NCI-H2227 treated with DMSO at 0.1 percent for 48 hours (cell line): ENCODE results near the gene HMGA1.

Experiments
- DNase-seq: peaks from one replicate; lab custom pipeline; 2025; lab: John Stamatoyannopoulos, UW

The HMGA1 gene

GRCh38 chr6:34236443-34237315, at the start of gene HMGA1:
Gene HMGA1, plus strand, starts transcription at chr6:34236873. Its CDS starts 3,908 bp downstream, at chr6:34240781.
- DNase-seq: peak; percentile 82

- no peak for DNase-seq
Measured at GRCh38 chr6:34189806-34190503, 46.7 kb upstream of the HMGA1 start.

GRCh38 chr6:34190504-34191122, 46.1 kb upstream of the HMGA1 start:
- no peak for DNase-seq

DNA sequence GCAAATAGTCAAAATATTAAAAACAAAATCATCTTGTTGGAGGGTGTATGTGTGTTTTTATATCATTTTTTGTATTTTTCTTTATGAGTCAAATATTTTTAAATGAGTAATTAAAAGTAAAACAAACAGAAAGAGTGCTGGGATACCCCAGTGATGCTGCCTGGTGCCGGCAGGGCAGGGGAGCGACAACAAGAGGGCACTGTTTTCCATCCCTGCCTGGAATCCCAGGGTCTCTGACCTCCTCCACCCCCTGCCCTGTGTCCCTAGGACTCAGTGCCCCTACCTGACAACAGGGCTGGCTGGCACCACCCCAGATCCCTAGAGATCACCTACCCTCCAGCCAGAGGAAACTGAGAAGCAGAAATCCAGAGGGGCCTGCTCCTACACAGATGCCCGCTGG, 41.9 kb upstream of the HMGA1 start:
- DNase-seq: no peak

- no peak for DNase-seq
Measured at GRCh38 chr6:34195726-34196115, 41.0 kb upstream of the HMGA1 start.

DNA sequence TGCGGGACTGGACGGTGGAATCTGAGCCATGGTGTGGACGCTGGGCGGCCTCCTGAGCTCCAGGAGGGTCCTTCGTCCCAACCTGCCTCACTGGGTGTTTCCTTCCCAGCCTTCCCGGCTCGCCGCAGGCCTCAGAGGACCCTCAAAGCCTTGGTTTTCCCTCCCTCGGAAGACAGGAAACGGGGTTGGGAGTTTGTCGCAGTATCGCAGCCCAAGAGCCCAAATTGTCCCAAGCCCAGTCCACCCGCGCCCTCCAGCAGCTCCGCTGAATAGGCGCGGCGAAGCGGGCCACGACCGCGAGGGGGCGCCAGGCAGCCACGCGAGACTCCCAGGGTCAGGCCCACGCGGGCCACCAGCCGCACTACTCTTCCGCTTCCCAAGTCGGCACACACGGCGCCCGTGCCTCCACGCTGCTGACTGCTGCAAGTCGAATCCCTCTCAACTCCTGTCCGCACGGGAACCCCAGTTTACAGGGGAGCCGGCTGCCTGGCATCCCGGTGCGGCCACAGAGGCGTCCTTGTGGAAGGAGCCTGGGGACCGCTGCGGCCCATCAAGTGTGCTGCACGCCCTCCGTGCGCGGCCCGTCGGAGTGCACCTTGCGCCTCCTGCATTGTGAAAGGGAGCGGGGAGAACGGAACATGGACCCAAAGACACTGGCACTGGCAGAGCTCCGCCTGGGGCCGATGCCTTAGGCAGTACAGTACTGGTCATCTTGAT, 40.4 kb upstream of the HMGA1 start:
- no peak for DNase-seq

DNA sequence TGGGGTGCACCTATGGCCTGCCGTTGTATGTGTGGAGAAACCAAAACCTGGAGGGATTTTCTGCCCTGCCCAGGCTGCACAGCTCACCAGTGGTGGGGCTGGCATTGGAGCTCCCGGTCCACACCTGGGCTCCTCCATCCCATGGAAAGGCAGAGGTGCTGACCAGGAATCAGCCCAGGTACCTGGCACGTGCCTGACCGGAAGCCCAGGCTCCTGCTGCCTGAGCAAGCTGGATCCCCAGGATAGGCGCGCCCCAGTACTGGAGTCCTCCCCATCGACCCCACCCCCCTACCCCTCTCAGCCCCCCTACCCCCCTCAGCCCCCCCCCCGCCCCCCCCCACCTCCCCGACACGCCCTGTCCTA, 39.9 kb upstream of the HMGA1 start:
- DNase-seq: no peak

DNA sequence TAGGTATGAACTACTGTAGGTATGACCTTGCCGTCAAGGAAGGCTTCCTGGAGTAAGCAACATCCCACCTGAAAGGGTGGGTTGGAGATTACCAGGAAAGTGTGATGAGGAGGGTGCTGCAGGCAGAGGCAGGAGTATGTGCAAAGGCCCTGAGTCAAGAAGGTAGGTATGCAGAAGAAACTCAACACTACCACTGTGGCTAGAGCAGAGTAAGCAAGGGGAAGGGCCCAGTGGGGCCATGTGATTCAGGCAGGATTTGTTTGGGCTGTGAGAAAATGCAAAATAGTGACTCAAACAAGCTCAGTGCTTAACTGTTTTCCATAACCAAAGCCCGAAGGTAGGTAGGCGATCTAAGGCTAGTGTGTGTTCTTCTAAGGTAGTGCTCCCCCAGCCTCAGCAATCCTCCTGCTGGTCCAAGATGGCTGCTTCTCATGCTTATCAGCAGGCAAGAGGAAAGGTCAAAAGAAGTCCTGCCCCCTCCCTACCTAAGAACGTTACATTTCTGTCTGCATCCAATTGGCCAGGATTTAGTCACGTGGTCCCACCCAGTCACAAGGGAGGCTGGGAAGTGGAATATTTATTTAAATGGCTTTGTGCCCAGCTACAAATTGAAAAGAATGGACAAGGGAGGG, 36.2 kb upstream of the HMGA1 start:
- no peak for DNase-seq

DNA sequence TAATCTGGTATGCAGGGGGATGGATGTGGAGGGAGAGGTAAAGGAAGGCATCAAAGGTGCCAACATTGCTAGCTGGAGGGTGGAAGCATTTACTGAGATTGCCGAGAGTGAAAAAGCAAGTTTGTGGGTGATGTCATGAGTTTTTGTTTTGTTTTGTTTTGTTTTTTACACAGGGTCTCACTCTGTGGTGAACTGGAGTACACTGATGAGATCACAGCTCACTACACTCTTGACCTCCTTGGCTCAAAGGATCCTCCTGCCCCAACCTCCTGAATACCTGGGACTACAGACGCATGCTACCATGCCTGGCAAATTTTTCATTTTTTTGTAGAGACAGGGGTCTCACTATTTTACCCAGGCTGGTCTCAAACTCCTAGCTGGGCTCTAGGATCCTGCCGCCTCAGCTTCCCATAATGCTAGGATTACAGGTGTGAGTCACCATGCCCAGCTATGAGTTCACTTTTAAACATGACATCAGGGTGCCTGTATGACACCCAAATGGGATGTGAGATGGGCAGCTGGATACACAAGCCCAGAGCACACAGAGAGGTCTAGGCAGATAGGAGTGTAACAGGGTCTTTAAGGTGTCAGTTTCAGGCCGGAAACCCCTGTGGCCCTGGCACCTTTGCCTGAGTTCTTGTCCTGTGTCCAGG, 35.1 kb upstream of the HMGA1 start:
- no peak for DNase-seq

DNA sequence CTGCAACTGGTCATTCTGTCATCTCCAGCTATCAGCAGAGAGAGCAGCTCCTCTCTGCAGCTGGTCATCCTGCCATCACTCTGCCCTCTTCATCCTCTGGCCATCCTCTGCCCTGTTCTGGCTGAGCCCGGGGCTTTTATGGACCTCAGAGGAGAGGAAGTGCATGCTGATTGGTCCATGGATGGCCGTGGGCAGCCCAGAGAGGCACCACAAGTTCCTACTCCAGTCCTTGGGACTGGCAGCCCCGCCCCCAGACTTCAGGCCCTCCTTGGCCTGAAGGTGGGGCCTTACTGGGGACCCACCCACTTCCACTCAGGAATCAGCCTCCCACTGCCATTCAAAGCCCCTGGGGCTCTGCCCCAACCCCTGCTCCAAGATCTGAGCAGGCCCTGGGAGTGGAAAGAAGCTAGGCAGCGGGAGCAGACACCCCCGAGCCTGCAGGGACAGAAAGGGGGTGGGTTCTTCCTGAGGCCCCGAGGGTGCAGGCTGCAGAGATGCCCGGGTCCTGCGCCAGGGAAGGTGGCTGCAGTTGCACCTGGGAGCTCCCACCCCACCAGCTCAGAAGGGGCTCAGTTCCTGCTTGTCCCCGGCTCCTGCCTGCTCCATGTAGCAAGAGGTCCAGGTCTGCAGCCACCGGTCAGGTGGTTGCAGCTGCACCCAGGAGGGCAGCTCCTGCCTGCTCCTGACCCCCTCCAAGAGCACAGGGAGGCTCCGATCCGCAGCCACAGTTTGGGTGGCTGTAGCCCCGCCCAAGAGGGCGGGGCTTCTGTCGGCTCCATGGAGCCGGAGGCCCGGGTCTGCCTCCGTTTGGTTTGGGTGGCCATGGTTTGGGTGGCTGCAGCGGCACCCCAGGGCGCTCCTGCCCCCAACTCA, 34.1 kb upstream of the HMGA1 start:
- no peak for DNase-seq

- DNase-seq: no peak
Measured at GRCh38 chr6:34204693-34205092, 32.0 kb upstream of the HMGA1 start.

DNA sequence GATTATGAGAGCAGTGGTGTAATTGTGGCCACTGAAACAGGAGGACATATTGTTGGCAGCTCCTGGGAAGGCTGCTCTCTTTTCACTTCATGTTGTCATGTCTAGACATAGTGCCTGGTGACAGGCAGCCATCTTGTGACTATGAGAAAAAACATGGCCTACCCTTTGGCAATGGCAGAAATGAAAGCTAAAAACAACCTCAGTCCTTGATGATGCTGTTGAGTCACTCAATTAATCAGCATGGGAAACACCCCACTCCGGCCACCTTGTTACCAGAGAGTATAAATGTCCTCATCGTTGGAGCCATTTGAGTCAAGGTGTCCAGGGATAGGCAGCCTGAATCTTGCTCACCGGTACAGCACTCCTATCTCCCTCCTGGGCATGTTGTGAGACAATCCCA, 31.2 kb upstream of the HMGA1 start:
- DNase-seq: no peak

GRCh38 chr6:34205916-34206315, 30.8 kb upstream of the HMGA1 start:
- no peak for DNase-seq

GRCh38 chr6:34206726-34207125, 29.9 kb upstream of the HMGA1 start:
- no peak for DNase-seq

- no peak for DNase-seq
Measured at GRCh38 chr6:34207695-34208443, 28.8 kb upstream of the HMGA1 start.

DNA sequence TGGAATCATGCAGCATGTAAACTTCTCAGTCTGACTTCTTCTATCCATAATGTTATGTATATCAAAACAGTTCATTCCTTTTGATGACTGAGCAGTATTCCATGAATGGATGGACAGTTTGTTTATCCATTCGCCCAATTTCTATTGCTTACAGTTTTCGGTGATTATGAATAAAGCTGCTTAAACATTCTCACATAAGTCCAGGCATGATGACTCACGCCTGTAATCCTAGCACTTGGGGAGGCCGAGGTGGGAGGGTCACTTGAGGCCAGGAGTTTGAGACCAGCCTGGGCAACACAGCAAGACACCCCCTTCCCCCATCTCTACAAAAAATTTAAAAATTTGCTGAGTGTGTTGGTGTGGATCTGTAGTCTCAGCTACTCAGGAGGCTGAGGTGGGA, 22.9 kb upstream of the HMGA1 start:
- DNase-seq: no peak

DNA sequence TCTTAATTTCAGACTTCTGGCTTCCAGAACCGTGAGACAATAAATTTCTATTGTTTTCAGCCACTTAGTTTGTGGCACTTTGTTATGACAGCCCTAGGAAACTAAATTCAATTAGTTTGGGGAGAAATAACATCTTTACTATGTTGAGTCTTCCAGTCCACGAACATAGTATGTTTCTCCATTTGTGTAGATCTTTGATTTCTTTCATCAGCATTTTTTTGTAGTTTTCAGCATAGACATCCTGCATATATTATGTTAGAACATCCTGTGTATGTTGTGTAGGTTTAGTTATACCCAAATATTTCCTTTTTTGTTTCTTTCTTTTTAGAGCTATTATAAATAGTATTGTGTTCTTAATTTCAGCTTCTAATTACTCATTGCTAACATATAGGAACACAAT, 18.0 kb upstream of the HMGA1 start:
- no peak for DNase-seq

DNA sequence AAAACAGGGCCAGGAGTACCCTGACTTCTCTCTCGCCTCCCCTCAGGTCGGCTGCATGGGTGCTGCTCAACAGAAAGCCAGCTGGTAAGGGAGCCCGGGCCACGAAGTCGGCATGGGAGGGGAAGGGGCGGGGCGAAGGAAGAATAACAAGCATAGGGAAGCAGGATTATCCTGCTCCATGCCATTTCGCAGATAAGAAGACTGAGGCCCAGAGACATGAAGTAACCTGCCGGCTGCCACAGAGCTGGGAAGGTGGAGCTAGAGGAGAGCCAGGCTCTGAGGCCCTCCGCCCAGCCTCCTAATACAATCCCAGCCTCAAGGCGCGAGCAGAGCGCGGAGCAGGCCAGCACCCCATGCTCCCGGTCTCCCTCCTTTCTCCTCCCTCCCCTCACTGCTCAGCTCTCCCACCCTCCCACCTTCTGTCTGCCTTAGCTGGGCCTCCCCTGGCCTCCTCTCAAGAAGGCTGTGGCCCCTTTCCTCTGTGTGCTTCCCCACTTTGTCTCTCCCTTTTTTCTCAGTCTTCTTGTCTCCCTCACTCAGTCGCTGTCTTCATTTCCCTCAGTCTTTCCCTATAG, 13.2 kb upstream of the HMGA1 start:
- DNase-seq: no peak
